Caki2 (cell line): Measurements from ENCODE around the gene GJB2. TPM values are rescaled to one million over a fixed set of nuclear protein-coding genes. Genes with fewer than 3 reads are reported as not detected.

Experiments
- DNase-seq: peaks from one replicate; pipeline ENCODE4 v3.0.0-alpha.2; 2015; ENCODE audit warnings: low read depth
- in situ Hi-C: cut with HindIII; loops from 2 replicates; pipeline ENCODE4 v1.10.0; 2016; ENCODE audit warnings: low sequenced_read_pairs, low pct_unique_long_range_greater_than_20kb, mixed read lengths
- total RNA-seq: library from RNA; depleted of rRNA; stranded (reverse); fragments of >200 nt; shearing (Covaris generic); gene quantifications from 2 replicates; pipeline ENCODE4 v1.2.3, GENCODE V29; 2014; ENCODE audit warnings: low replicate concordance; rRNA removed

Gene GJB2
- total RNA-seq, 1 experiment from 2014 or later = 3.7 TPM

DNA sequence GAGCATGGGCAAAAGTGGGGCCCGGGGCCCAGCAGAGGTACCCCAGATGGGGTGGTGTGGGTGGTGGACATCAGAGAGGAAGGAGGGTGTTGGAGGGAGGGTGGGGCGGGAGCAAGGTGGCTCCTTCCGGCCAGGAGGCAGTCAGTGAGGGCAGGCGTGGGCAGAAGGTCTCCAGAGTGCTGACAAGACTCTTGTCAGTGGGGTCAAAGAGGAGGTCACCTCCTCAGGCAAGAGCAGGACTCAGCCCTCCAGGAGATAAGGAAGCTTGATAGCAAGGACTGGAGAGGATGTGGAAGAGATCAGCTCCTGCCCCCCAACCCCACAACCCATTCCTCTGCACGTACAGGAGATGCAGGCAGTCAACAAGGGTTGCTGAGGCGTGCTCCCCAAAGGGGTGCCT lies 41.7 kb downstream of the GJB2 start:
- no peak for DNase-seq
- in situ Hi-C loops = no loop called here

DNA sequence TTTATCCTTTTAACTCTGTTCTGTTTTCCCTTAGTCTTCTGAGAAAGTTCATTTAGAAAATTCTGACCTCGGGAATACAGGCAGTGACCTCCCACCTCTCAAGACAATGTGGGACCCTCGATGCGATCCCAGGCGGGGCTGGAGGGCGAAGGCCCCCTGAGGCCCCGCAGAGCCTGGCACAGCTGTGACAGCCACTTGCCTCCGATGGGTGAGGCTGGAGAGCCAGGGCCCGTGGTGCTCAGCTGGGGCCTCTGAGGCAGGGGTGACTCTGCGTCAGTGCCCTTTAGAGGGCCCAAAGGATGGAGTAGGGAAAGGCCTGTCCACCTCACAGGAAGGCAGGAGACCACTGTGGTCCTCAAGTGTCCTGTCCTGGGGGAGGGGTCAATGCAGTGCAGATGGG lies 42.2 kb downstream of the GJB2 start:
- in situ Hi-C loops = no loop called here
- DNase-seq = no peak

DNA sequence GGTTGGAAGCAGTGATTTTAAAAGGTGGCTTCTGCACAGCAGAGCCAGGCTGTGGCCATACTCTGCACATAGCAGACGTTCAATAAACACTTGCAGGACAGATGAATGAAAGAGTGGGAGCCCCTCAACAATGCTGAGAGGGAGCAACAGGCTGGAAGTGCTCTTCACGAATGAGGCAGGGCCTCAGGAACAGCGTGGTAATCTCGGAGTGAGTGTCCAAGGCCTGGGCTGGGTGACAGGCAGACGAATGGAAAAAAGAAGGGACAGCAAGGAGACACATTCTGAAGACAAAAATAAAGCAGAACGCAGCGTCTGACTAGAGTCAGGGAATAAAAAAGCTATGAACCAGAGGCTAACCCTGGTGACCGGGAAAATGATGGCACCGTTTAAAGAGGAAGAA lies 43.0 kb downstream of the GJB2 start:
- DNase-seq = no peak
- in situ Hi-C loops = no loop called here

DNA sequence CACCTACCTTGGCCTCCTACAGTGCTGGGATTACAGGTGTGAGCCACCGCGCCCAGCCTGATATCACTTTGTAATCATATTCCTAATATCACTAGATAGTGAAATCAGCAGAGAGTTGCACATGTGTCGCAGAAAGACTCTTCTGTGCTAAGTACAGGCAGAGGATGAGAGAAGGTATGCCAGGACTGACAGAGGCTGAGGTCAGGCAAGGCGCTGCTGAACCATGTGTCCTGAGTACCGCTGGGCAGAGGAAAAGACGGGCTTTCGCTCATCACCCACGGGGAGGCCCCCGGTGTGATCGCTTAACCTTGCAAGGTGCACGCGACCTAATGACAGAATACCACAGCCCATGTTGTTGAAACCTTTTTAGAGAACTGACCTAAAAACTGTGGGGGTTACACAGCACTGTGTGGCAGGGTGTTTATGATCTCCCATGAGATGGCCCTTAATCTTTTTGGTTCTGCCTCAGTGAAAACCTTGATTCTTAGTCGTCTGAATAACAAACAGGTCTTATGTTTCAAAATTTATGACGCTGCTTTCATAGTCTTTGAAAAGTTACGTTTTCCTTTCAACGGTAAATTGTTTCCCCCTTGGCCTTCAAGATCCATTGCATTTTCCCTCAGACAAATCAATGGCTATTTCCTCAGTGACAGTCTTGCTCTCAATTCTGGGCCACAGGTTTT lies 44.1 kb downstream of the GJB2 start:
- DNase-seq = no peak
- in situ Hi-C loops = no loop called here

DNA sequence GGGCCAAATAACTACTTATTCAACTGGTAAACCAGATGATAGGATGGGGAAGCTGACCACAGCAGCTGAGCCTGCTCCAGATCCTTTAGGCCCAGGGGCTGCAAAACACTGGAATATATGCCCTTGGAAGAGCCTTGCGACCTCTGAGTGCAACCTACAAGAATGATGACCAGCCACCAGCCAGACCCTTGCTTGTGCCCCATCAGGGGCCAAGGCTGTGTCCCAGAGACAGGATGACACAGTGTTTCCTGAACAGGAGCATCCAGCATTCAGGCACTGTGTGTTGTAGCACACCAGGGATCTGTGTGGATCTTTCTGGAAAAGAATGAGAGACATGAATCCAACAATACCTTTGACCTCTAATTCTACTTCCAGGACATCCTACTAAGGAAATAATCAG lies 46.4 kb downstream of the GJB2 start:
- DNase-seq = no peak
- in situ Hi-C loops = no loop called here

DNA sequence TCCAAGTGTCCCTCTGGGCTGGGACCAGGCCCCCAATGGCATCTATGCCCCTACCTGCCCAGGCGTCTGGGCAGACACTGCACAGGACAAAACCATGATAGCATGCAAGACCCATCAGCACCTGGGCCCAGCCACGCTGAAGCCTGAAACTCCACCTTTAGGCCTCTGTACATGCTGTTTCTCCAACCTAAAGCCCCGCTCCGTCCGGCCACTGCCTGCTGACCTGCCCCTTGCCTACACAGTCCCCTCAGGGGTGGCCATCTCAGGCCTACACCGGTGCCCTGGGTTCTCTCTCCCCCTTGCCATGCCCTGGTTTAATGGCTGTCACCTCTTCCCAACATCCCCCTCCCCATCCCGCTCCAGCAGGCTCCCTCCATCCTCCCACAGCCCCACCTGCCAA lies 47.2 kb downstream of the GJB2 start:
- no peak for DNase-seq
- in situ Hi-C loops = no loop called here

DNA sequence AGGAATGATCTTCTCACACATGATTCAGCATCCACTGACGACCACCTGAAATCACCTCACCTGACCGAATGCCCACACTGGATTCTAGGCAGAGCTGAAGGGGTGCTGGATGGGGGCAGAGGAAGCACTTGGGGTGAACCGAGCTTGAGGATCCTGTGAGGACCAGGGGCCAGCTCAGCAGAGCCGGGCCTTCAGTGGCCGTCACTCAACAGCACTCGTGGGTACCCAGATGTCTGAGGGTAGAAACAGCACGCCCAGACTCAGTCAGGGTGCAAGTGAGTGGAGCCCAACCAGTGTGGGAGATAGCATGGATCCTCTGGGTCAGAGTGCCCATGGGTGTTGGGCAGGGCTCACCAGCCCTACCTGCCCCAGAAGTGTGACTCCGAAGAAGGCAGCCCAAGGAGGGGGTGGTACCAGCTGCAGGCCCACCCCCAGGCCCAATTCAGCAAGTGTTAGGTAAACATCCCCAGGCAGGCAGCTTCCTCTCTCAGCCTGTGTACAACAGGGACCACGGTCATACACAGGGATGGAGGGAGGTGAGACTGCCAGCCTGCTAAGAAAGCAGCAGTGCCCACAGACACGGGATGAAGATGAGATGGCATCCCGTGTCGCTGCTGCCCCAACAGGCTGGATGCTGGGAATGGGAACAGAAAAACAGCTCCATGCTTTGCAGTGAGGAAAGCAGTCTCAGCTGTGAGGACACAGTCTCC lies 48.4 kb downstream of the GJB2 start:
- in situ Hi-C loops = no loop called here
- no peak for DNase-seq

DNA sequence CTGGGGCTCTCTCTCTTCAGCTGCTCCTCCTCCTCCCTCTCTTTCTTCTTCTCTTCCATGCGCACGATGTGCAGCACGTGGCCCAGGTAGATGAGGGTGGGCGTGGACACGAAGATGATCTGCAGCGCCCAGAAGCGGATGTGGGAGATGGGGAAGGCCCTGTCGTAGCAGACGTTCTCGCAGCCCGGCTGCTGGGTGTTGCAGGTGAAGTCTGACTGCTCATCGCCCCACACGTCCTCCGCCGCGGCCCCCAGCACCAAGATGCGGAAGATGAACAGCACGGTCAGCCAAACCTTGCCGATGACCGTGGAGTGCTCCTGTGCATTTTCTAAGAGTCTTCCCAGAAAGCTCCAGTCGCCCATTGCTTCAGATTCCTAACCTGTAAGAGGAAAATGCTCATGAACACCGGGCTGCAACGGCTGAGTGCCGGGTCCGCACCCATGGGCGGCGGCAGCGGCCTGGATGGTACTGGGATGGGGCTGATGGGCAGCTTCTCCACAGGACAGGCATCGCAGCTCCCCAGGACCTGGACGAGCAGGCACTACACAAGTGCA lies 49.7 kb downstream of the GJB2 start:
- no peak for DNase-seq
- in situ Hi-C loops = no loop called here

DNA sequence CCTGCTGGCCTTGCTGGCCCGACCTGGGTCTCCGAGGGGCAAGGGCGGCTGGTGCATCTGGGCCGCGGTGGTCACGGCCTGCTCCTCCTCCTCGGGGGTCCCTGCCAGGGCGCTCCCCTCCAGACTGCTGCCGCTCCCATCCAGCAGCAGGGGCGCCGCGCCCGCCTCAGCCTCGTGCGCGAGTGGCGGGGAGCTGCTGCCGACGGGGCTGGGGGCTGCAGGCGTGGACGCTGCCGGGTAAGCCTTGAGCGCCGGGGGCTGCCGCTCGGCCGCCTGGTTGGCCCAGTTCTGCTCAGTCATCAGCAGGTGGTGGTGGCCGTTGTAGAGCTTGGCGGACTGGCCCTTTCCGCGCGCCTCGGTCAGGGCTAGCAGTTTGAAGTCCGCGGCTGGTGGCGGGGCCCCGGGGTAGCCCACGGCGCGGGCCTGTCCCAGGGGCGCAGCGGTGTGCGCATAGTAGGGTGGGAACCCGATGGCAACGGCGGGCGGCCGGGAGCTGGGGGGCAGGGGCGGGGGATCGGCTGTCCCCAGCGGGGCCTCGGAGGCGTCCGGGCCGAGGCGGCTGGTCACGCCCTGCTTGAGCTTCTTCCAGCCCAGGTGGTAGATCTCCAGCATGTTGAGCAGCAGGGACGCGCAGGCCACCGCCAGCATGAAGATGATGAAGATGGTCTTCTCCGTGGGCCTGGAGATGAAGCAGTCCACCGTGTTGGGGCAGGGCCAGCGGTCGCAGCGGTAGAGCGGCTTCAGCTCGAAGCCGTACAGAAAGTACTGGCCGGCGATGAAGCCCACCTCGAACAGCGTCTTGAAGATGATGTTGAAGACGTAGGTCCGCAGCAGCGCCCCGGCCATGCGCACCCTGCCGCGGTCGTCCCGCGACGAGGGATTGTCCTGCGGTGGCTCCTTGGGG lies 50.5 kb downstream of the GJB2 start:
- in situ Hi-C loops = no loop called here
- DNase-seq = no peak

DNA sequence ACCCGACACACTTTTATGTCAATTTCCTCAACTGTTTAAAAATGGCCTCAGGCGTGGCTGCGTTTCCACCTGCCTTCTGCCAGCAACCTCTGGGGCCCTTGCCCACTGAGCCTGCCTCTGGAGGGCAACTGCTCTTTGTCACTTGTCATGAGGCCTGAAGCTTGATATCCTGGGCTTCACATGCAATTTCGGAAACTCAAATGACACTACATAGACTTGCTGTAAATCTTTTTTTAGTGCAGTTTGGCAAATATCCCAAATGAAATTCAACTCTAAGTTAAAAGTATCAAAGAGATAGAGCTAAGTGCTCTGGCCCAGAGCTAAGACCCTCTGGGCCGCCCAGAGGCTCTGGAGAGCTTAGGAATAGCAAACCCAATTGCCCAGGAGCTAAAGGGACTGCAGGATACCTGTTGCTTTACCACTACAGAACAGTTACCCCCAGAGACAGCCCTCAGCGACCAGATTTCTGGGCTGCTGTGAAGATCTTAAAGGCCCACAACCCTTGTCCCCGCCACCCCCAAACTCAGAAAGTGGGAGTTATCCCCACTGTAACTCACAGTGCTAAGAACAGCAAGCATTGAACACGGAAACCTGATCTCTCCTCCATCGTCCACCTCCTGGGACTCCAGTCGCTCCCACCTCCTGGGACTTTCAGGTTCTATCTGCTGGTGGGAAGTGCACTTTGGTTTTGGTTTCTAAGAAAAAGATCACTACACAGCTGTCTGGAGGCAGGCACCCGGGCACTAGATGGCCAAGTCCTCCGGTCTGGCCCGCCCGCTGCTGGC lies 51.3 kb downstream of the GJB2 start:
- DNase-seq = no peak
- in situ Hi-C loops = no loop called here

DNA sequence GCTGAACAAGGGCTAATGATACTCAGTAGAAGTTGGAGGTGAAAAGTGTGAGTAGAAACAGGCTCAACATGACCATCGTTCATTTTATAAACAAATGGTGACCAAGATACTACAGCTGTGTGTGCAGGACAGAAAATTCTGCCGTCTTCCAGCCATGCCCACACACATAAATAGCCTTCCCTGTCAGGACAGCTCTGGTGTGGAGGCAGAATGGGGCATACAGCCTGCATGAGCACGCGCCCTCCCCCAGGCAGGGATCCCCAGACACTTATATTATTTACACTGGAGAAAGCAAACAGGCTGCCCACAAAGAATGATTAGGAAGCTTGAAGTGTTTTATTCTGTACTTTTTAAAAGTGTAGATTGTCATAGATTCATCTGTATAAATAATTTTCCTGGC lies 52.3 kb downstream of the GJB2 start:
- no peak for DNase-seq
- in situ Hi-C loops = no loop called here

DNA sequence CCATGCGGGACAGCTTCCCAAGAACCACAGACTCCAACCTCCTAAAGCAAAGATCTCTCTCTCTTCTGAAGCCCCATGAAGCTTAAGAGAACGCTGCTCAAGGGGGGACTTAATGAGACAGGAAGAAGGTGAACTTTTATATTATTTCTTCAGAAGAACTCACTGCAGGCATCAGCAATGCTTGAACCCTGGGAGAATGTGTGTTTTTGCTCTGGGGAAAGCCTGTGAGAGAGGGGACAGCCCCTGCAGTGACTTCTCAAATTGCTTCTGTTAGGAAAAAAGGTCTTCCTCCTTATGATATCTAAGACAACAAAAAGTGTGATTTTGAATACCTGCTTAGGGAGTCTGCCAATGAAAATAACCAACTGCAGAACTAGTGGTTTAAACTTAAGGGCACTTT lies 54.9 kb downstream of the GJB2 start:
- in situ Hi-C loops = no loop called here
- no peak for DNase-seq

Other genes with a start within 250 kb of the GJB2 start
- gene ZMYM2, start 234.2 kb downstream of the GJB2 start, total RNA-seq = 14.9 and 42.8 TPM in 2 replicates
- gene GJA3, start 31.9 kb downstream of the GJB2 start, total RNA-seq = 1.7 and 5.6 TPM in 2 replicates
- not detected in 2 replicates for gene GJB6, start 39.4 kb upstream of the GJB2 start, total RNA-seq